Cardiac fibroblast (primary cell): ENCODE results near the gene SPAAR.

Source experiments
- DNase-seq, 2 donors: peaks; one replicate each; pipeline versions ENCODE4 v3.0.0 to v3.0.0-alpha.2; 2010; ENCODE audit warnings: low read depth in 2 of 2
- H3K4me3 ChIP-seq, 2 donors: replicated peaks in 1 of 2; 1 replicate in 1 of 2; 2 replicates in 1 of 2; pipeline ENCODE4 v1.5.1; 2011; ENCODE audit warnings: low read depth in 2 of 2, low read length in 2 of 2, mild to moderate bottlenecking in 2 of 2, moderate library complexity in 1 of 2
- TF ChIP-seq, protein P1 (sequence below): IDR thresholded peaks from one replicate; pipeline ENCODE4 v1.5.1; 2011; ENCODE audit warnings: low read depth, mild to moderate bottlenecking, low read length, inconsistent platforms

SPAAR gene

DNA sequence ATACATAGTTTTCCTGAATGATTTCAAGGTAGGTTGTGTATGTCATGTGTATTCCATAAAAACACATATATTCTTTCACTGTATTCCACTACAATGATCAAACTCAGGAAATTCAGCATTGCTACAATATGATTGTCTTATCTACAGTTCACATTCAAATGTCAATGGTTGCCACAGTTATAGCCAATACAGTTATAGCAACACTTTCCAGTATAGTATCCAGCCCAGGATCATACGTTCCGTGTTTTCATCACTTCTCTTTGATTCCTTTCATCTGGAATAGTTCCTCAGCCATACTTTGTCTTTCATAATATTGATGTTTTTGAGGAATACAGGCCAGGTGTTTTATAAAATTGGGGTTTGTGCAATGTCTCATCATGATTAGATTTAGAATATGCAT lies 39.2 kb downstream of the SPAAR start:
- no peak overlapping the region for H3K4me3 ChIP-seq
- DNase-seq, result peak in 1 of 2 donors; percentile 54
- TF ChIP-seq, protein P1, sequence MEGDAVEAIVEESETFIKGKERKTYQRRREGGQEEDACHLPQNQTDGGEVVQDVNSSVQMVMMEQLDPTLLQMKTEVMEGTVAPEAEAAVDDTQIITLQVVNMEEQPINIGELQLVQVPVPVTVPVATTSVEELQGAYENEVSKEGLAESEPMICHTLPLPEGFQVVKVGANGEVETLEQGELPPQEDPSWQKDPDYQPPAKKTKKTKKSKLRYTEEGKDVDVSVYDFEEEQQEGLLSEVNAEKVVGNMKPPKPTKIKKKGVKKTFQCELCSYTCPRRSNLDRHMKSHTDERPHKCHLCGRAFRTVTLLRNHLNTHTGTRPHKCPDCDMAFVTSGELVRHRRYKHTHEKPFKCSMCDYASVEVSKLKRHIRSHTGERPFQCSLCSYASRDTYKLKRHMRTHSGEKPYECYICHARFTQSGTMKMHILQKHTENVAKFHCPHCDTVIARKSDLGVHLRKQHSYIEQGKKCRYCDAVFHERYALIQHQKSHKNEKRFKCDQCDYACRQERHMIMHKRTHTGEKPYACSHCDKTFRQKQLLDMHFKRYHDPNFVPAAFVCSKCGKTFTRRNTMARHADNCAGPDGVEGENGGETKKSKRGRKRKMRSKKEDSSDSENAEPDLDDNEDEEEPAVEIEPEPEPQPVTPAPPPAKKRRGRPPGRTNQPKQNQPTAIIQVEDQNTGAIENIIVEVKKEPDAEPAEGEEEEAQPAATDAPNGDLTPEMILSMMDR, result no peak

DNA sequence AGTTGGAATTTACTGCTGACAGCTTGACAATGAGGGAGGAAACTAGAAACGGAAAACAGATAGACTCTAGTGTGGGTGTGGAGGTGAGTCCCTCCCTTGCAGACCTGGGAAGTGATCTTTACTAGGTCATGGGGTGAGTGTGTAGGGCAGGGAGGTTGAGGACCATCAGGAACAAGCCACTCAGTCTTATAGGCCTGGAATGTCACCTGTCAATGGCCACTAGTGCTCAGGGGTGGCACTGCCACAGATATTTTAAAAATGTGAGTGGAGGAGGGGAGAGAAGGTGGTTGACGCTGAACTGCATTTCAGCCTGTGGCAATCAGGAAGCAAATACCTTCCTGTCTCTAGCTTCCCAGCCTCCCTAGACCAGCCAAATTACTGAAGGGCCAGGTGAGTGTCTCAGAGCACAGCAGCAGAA lies 39.6 kb downstream of the SPAAR start:
- no peak for DNase-seq
- no peak overlapping the region for H3K4me3 ChIP-seq
- TF ChIP-seq, protein P1, result no peak

DNA sequence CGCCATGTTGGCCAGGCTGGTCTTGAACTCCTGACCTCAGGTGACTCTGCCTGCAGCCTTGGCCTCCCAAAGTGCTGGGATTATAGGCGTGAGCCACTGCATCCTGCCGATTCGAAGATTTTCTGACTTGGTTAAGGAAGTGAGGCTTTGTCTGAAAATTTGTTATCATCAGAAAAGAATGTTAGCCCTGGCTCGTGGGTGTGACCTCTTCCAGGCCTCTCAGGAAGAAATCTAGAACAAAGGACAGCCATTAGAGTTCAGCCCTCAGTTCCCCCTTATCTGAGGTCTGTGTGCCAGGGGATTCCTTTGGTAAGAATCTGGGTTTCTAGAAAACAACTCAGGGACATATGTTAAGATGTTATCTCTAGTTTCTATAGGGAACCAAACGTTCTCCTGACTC lies 42.4 kb downstream of the SPAAR start:
- DNase-seq, result peak; percentile 71 to 90
- H3K4me3 ChIP-seq, result no peak overlapping the region
- TF ChIP-seq, protein P1, result no peak

DNA sequence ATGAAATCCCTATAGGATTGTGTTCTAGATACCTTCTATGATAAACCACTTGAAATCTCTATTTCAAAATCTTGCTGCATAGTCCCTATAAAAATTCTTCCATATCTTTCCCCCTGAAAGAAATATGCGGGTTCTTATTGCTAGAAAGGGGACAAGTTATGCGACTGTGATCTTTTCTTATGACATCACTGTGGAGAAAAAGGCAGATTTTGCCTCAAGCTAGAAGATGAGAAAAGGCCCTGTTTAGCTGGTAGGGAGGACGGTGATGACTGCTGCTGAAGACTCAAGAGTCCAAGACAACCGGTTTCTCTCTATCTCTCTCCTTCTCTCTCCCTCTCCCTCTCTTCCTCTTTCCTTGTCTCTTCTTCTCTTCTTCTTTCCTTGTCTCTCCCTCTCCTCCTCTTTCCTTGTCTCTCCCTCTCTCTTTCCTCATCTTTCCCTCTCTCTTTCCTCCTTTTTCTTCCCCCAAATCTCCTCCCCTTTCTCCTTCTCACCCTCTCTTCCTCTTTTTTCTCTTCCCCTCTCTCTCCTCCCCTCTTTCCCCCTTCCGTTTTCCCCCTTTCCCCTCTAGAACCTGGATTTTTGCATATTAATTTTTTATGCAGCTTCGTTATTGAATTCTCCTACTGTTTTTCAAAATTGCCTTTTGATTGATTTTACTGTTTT lies 43.4 kb downstream of the SPAAR start:
- no peak overlapping the region for H3K4me3 ChIP-seq
- no peak for DNase-seq
- TF ChIP-seq, protein P1, result no peak

DNA sequence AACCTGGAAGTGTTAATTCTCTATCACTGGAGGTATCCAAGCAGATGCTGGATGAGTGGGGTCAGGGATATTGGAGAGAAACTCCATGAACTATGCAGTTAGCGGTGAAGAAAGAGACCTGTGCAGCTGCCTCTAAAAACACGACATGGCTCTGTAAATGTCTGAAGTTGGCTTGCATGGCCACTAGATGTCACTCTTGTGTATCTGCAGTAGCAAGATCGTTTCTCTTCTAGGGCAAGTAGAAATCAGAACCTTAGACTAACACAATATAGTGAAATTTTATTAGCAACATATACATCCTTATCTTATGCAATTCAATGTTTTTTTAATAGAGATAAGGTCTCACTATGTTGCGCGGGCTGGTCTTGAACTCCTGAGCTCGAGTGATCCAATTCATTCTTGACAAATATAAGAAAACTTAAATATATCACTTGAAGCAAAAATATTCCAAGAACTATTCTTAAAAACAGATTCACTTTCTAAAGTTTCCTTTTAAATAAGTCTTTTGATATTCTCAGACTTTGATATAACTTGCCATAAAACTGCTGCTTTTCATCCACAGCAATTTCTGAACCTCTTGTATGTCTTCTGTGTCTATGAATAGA lies 45.8 kb downstream of the SPAAR start:
- TF ChIP-seq, protein P1, result peak; percentile 84
- DNase-seq, result peak; percentile 89 to 91
- no peak overlapping the region for H3K4me3 ChIP-seq

DNA sequence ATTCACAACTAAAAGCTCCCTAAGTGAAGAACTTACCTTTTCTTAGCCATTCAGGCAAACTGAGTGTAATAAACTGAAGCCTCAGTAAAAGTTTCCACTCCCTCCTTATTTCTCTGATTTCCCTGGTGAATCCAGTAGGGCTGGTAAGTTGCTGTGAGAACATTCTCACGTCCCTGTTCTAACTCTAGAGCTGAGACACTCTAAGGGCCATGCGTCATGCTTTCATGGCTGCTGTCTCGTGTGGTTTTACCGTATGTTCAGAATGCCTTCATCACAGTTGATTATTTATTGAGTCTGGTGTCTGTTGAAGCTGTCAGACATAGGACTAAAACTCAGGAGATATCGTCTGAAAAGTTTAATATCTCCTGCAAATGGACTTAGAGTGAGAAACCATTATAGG lies 47.4 kb downstream of the SPAAR start:
- no peak overlapping the region for H3K4me3 ChIP-seq
- TF ChIP-seq, protein P1, result no peak
- DNase-seq, result no peak
